ENCODE results near the gene TUBB.
"Not testable (repeated sequence)": the region's sequence is repeated elsewhere in the genome, so short reads cannot be mapped to it uniquely, and the experiment has no call there.

Gene TUBB

GRCh38 chr6:30687659-30688431 lies 32.3 kb upstream of the TUBB start:
- ATAC-seq: no peak

DNA sequence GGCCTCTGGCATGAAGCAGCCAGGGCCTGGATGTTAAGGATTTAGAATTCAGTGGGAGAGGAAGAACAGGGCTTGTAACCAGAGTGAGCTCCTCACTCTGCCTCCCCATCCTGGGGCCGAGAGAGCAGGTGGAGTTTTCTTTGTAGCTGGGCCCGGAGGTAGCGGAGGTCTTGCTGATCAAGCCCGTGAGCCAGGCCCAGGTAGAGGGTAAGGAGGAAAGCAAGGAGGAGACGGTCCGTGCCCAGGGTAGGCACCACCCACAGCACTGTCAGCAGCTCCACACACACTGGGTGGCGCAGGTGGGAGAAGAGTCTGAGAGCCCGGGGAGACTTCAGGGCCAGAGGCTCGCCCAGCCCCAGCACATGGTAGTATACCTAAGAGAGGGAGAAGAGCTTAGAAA lies 31.6 kb upstream of the TUBB start:
- no peak for ATAC-seq

DNA sequence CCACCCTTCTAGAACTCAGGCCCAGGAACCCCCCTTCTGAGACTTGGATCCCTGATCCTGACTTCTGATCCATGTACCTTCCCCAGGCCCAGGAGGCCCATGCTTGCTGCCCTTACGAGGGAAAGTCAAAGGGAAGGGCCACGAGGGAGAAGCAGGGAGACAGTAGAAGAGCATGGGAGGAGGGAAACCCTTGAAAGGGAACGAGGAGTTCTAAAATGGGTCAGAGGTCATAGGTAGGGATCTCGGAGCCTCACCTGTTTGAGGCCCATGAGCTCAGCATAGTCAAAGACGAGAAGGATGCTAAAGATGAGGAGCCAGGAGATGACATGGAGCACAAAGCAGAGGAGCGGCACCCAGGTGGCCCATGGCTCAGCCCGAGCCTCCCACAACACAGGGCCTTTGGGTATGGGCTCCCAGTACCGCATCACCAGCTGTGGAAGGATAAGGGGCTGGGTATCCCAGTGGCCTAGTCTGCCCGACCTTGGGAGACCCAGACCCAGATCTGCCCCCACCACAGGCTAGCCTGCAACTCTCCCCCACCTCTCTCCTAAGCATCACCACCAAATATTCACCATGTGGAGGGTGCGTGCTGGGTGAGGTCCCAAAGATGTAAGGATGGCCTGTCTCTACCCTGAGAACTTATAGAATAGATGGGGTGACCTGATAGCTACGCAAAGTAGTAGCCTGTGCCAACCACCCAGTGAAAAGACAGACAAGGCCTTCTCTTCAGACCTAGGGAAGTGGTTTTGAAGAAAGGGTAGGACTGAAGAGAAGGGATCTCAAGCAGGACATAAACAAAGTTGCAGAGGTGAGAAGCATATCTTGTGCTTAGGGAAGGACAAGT lies 30.9 kb upstream of the TUBB start:
- no peak for ATAC-seq

- ATAC-seq: no peak
Measured at GRCh38 chr6:30689985-30690384, 30.2 kb upstream of the TUBB start.

DNA sequence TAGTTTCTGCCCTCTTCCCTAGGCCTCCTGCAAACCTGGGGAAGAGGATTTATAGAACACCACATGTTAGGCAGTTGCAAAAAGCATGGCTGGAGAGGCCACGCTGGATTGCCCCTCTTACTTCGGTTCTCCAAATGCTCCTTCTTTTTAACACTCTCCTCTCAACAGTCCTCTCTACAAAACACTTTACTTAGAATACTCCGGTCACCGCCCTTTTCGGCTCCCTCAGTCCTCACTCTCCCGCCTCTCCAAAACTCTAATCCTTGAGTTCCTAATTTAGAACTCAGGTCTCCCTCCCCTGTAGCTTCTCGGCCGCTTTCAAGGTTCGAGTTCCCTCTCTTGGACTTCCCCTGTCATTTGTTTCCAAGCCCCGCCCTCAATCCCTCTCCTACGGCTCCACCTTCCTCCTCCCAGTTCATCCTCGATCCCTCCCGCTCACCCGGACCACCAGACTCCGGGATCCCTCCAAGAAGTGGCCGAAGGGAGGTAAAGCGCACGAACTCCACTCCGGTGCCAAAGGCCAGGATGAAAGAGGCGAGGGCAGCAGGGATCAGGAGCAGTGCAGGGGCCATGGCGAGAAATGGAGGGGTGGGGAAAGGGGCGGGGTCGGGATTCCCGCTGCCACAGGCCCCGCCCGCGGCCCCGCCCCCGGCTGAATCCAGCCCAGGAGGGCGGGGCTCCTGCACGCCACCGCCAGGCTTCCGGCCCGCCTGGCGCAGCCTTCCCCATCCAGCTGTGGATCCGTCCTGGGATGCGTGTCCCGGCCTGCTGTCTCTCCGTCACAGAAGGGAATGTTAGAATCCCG lies 29.5 kb upstream of the TUBB start, which contains the start of gene NRM:
Gene NRM, minus strand, starts transcription at position 582 of the 805 bp plus-strand sequence. Its CDS starts 10 bp downstream, at position 572.
- peak; percentile 25 to 28 for ATAC-seq

- ATAC-seq: no peak
Measured at GRCh38 chr6:30691208-30691847, 28.8 kb upstream of the TUBB start.

GRCh38 chr6:30696432-30696831 lies 23.7 kb upstream of the TUBB start:
- no peak for ATAC-seq

DNA sequence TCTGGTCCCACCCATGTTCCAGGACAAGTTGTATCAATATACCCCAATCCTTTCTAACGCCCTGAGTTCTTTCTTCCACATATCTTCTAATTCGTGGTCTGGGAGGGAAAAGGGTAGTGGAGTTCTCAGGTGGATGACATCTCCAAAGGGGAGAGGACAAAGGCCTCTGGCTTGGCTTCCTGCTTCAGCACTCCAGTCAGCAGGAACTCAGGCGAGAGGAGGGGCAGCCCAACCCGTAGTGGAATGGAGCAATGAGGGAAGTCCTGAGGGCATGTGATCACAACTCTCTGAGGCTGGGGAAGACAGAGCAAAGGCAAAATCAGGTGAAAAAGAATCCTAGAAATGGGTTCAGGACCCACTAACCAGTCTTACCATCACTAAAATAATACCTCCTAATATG lies 19.8 kb upstream of the TUBB start:
- ATAC-seq: no peak

- ATAC-seq: no peak
Measured at GRCh38 chr6:30703011-30703410, 17.1 kb upstream of the TUBB start.

GRCh38 chr6:30703821-30704220 lies 16.3 kb upstream of the TUBB start:
- ATAC-seq: no peak

DNA sequence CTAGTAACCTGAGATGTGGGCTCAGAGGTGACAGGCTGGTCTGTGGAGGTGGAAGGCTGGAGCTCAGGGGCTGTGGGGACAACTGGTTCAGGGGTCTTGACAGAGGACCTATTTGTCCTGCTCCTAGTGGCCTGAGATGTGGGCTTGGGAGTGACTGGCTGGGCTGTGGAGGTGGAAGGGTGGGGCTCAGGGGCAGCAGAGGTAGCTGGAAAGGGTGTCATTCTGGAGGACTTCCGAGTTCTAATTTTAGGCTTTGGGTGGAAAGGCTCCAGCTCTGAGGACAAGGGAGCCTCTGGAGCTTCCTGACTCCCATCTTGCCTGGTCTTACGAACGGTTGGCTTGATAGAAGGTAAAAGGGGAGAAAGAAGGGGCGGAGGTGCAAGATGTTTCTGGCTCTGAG lies 14.5 kb upstream of the TUBB start:
- ATAC-seq: no peak

GRCh38 chr6:30707281-30707850 lies 12.8 kb upstream of the TUBB start:
- ATAC-seq: no peak

- ATAC-seq: no peak
Measured at GRCh38 chr6:30709101-30709868, 10.9 kb upstream of the TUBB start.

DNA sequence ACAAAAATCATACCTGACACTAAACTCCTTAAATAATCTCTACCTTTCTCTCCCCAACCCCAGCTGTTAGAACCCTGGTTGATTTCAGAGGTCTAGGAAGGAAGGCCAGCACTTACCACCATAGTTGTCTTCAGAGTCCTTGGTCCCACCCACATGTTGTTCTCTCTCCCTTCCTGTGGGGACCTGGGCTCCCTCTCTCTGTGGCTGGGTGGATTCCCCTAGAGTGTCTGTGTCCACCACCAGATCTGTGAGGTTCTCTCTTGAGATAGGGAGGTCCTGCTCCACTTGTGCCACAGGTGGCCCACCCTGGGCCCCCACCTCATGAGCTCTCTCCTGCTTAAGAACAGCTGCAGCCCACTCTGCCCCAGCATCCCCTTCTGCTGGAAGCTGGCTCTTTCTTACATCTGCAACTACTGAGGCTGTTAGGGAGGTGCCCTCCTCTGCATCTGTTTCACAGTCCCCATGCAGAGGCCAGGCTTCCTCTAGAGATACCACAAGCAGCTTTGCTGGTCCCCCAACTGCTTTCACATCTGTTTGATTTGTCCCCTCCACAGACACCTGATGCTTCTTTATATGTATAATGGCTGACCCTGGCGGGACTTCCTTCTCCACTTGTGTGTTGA lies 8.3 kb upstream of the TUBB start:
- no peak for ATAC-seq

DNA sequence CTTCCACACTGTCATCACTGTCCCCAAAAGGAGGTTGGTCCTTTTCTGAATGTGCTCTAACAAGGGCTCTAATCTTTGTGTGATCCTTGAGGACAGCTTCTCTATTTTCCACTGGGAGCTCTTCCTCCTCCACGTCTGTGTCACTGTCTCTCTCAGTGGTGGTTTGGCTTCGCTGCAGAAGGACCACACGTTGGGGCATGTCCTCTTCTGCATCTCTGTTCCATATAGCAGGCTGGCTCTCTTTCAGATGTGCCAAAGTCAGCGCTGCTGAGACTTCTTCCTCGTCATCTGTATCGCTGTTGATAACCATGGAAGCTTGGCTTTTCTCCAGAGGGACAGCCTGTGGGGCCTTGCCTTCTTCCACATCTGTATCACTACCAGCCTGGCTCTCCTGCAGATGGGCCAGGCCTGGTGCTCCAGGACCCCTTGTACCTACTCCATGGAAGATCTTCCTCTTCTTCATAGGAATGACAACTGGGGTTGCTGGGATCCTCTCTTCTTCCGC lies 7.7 kb upstream of the TUBB start:
- no peak for ATAC-seq

- ATAC-seq: no peak
Measured at GRCh38 chr6:30714263-30714662, 5.9 kb upstream of the TUBB start.

- ATAC-seq: no peak
Measured at GRCh38 chr6:30716879-30717128, 3.3 kb upstream of the TUBB start.

- ATAC-seq: peak; percentile 78 to 83
Measured at GRCh38 chr6:30717129-30717844, 2.9 kb upstream of the TUBB start, which contains the start of gene MDC1. Gene MDC1, minus strand, starts transcription at chr6:30717281. Its CDS starts 2,106 bp downstream, at chr6:30715175.

DNA sequence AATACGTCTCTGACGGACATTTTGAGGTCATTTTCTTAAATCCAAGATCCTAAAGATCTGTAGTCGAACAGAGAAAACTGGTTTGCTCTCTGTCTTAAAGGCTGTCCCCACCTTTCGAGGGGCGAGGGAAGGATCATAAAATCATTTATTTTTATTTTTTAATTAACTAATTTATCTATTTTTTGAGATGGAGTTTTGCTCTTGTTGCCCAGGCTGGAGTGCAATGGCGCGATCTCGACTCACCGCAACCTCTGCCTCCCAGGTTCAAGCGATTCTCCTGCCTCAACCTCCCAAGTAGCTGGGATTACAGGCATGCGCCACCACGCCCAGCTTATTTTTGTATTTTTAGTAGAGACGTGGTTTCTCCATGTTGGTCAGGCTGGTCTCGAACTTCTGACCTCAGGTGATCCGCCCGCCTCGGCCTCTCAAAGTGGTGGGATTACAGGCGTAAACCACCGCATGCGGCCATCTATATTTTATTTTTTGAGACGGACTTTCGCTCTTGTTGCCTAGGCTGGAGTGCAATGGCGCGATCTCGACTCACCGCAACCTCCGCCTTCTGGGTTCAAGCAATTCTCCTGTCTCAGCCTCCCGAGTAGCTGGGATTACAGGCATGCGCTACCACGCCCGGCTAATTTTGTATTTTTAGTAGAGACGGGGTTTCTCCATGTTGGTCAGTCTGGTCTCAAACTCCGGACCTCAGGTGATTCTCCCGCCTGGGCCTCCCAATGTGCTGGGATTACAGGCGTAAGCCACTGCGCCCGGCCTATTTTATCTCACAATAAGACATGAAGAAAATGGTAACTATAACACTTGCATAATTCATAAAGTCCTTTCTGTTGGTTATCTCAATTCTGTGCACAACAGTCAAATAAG lies 2.1 kb upstream of the TUBB start:
- ATAC-seq: not testable (repeated sequence)

All from activated CD4-positive, CD25-positive, alpha-beta regulatory T cell treated with anti-CD3 and anti-CD28 coated beads, Interleukin-2, amount 50 U/mL, for 24 hours (primary cell).